ENCODE results near the gene WWC1. TPM values are rescaled to one million over a fixed set of nuclear protein-coding genes. Genes with fewer than 3 reads are reported as not detected.

Gene WWC1
- total and polyA plus RNA-seq, 12 donors, result 0.10 to 5.8 (median 0.55) TPM

DNA sequence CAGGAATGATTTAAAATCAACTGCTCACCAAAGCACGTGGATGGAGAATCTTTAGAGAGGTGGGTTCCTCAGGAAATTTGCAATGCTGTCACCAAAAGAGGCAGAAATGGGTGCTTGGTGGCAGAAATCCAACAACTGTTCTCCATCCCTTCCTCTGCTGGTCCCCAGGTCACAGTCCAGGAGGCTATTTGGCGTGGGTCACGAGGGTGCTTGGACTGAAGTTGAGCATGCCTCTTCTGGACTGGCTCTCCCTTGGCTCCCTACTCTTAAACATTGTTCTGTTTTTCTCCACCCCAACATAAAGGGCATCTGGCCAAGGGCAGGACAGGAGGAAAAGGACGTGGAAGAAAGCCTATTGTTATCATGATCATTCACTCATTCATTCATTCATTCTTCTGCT is 58.9 kb downstream of the WWC1 start:
- Histone ChIP-seq H3K4me3 (no peak overlapping the region), H3K4me1 (replicated peaks in 1 of 2) (no peaks in the 10 kb centered on the region), H3K27me3 (no peaks in the 10 kb centered on the region), H3K9me3 (replicated peaks in 1 of 3) (no peaks in the 10 kb centered on the region), H3K27ac (no peak overlapping the region), H3K36me3 (replicated peaks in 1 of 2) (no peaks in the 10 kb centered on the region)
- DNase-seq, result no peak
- WGBS, 4 donors, result 80 to 85% (median 83%) methylated on average over 4 of the region's 4 CpGs
- TF ChIP-seq POLR2A (IDR thresholded peaks at IDR 0.05), result no peak
- TF ChIP-seq, protein P1, sequence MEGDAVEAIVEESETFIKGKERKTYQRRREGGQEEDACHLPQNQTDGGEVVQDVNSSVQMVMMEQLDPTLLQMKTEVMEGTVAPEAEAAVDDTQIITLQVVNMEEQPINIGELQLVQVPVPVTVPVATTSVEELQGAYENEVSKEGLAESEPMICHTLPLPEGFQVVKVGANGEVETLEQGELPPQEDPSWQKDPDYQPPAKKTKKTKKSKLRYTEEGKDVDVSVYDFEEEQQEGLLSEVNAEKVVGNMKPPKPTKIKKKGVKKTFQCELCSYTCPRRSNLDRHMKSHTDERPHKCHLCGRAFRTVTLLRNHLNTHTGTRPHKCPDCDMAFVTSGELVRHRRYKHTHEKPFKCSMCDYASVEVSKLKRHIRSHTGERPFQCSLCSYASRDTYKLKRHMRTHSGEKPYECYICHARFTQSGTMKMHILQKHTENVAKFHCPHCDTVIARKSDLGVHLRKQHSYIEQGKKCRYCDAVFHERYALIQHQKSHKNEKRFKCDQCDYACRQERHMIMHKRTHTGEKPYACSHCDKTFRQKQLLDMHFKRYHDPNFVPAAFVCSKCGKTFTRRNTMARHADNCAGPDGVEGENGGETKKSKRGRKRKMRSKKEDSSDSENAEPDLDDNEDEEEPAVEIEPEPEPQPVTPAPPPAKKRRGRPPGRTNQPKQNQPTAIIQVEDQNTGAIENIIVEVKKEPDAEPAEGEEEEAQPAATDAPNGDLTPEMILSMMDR (IDR thresholded peaks at IDR 0.05), result no peak
- intact Hi-C loops (cut with DNase I), result no loop called here

DNA sequence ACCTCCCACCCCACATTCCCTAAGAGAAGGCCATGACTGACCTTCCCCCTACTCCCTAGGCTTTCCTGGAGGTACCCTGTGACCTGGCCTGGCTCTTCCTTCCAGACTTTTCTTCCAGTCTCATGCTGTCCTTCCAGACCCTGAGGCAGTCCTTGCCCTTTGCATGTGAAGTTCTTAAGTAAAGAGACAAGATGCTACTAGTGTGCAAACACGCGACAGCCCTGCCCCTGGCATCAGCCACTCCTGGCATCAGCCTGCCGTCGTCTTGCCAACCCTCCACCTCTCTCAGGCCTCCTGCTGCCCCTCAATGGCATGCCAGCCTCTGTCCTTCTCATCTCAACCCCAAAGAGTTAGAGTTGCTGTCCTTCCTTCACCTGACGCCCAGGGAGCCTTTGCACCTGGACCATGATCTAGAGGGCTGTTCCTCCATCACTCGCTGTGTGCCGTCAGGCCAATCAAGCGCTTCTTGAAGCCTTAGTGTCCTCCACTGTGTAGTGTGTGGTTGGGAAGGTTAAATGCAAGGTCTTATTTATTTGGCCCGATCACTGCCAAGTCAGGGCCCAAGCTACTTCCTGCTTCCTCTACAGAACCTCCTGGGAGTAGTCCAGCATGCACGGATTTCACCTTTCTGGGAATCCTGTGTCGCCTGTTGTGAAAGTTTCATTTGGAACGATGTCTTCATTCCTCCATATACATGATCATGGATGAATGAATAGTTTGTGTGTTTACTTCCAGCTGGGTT is 61.9 kb downstream of the WWC1 start:
- 79 to 86% (median 79%) methylated on average over 12 of the region's 12 CpGs for WGBS, 4 donors
- no peak for TF ChIP-seq POLR2A (IDR thresholded peaks at IDR 0.05)
- TF ChIP-seq, protein P1 (IDR thresholded peaks at IDR 0.05), result no peak

DNA sequence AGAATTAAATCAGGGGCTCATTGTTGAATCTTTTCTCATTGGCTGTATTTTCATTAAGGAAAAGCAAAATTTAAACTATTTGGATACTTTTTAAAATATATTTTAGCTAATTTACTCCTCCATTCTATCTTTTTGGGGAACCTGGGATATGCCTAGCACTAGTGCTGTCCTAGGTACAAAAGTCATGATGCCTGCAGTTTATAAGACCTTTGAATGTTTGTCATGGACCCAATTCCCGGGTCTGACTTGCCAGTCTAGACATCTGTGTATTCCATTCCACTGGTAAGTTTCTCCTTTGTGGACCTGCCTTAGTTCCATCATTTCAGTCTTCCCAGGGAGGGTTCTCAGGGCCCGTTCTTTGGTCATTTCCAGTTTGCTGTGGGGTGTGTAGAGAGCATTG is 63.0 kb downstream of the WWC1 start:
- H3K4me1 ChIP-seq (replicated peaks in 1 of 2), result no peaks in the 10 kb centered on the region
- 70 to 85% (median 74%) methylated on average over 2 of the region's 2 CpGs for WGBS, 4 donors
- no peaks in the 10 kb centered on the region for H3K27me3 ChIP-seq
- intact Hi-C loops (cut with DNase I), result no loop called here
- H3K4me3 ChIP-seq, result no peak overlapping the region
- TF ChIP-seq, protein P1 (IDR thresholded peaks at IDR 0.05), result no peak
- TF ChIP-seq POLR2A (IDR thresholded peaks at IDR 0.05), result no peak
- no peaks in the 10 kb centered on the region for H3K9me3 ChIP-seq (replicated peaks in 1 of 3)
- no peak for DNase-seq
- H3K27ac ChIP-seq, result no peak overlapping the region
- no peaks in the 10 kb centered on the region for H3K36me3 ChIP-seq (replicated peaks in 1 of 2)

More for the DNA sequence above, 61.9 kb downstream of the WWC1 start:
- Histone ChIP-seq H3K4me1 (replicated peaks in 1 of 2) (no peaks in the 10 kb centered on the region), H3K27me3 (no peaks in the 10 kb centered on the region), H3K27ac (no peak overlapping the region), H3K9me3 (replicated peaks in 1 of 3) (no peaks in the 10 kb centered on the region), H3K4me3 (no peak overlapping the region), H3K36me3 (replicated peaks in 1 of 2) (no peaks in the 10 kb centered on the region)
- intact Hi-C loops (cut with DNase I), result no loop called here
- no peak for DNase-seq

DNA sequence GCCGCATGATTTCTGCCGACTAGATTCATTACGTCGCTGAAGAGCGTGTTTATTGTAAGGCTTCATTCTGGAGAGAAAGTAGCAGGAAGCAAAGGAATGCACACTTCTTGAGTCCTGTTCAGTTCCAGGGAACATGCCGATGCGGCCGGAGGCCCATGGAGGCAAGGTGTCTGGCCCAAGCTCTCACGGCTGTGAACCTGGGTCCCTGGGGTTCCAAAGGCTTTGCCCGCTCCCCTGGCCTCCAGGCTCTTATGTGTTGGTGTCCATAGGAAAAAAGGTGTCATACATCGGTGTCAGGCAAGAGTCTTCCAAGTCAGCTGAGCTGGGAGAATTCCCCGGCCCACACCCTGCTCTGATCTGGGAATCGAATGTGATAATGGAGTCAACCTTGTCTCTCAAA is 64.7 kb downstream of the WWC1 start:
- TF ChIP-seq, protein P1 (IDR thresholded peaks at IDR 0.05), result no peak
- no peak for TF ChIP-seq POLR2A (IDR thresholded peaks at IDR 0.05)
- DNase-seq, result no peak

More for the DNA sequence above, 64.7 kb downstream of the WWC1 start:
- Histone ChIP-seq H3K27me3 (no peaks in the 10 kb centered on the region), H3K27ac (no peak overlapping the region), H3K9me3 (replicated peaks in 1 of 3) (no peaks in the 10 kb centered on the region), H3K4me1 (replicated peaks in 1 of 2) (no peaks in the 10 kb centered on the region), H3K36me3 (replicated peaks in 1 of 2) (no peaks in the 10 kb centered on the region), H3K4me3 (no peak overlapping the region)
- WGBS, 4 donors, result 80 to 90% (median 88%) methylated on average over 7 to 13 of the region's 13 CpGs
- intact Hi-C loops (cut with DNase I), result no loop called here

Data from adrenal gland (tissue), 12 donors.